Measurements from ENCODE around the gene CEBPB. TPM values are rescaled to one million over a fixed set of nuclear protein-coding genes. Genes with fewer than 3 reads are reported as not detected.

Gene CEBPB
- total RNA-seq, 4 donors from 2014 or later = 105 to 195 (median 144) TPM

DNA sequence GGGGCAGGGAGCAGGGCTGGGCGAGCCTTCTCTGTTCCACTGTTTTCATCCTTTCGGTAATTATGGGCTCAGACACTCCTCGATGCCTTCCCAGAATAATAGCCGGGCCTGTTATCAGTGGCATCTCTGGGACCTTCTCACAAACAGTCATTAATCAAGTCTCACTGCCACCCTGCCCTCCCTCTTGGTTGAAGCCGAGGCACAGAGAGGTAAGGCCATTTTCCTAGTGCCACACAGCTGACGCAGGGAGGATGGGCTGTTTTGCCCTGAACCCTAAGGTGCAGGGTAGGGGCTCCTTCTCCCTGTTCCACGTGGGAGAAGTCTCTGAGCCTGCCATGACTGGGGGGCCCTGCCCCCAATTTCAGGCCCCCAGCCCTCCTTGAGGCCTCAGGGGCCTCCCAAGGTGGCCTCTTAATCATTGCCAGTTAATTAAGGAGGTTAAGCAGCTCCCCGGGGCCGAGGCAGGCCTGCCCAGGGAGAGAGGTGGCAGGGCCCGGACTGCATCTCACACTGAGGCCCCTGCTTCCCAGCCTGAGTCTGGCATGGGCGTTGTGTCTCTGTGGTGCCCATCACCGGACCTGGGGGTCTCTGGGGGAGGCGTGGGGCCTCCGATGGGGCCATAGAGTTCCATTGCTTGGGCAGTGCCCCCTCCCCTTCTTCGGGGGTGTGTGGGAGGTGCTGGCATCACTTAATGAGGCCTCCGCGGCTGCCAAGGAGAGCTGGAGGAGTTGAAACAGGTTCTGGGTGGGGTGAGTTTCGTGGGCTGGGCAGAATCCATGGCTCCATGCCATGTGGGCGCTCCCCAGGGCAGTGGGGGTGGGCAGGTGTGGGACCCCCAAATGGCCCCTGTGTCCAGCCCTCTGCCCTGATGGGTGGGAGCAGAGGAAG lies 42.9 kb downstream of the CEBPB start:
- intact Hi-C loops (cut with DNase I) = no loop called here
- DNase-seq (ENCODE audit: extremely low spot score) = no peak
- no peaks in the 10 kb centered on the region for H3K9me3 ChIP-seq
- no peak overlapping the region for H3K4me3 ChIP-seq
- no peaks in the 10 kb centered on the region for H3K36me3 ChIP-seq
- no peak for TF ChIP-seq EP300 (IDR thresholded peaks at IDR 0.05)
- TF ChIP-seq, protein P1, sequence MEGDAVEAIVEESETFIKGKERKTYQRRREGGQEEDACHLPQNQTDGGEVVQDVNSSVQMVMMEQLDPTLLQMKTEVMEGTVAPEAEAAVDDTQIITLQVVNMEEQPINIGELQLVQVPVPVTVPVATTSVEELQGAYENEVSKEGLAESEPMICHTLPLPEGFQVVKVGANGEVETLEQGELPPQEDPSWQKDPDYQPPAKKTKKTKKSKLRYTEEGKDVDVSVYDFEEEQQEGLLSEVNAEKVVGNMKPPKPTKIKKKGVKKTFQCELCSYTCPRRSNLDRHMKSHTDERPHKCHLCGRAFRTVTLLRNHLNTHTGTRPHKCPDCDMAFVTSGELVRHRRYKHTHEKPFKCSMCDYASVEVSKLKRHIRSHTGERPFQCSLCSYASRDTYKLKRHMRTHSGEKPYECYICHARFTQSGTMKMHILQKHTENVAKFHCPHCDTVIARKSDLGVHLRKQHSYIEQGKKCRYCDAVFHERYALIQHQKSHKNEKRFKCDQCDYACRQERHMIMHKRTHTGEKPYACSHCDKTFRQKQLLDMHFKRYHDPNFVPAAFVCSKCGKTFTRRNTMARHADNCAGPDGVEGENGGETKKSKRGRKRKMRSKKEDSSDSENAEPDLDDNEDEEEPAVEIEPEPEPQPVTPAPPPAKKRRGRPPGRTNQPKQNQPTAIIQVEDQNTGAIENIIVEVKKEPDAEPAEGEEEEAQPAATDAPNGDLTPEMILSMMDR (IDR thresholded peaks at IDR 0.05) = no peak
- no peak for TF ChIP-seq POLR2AphosphoS5 (IDR thresholded peaks at IDR 0.05)
- TF ChIP-seq POLR2A (IDR thresholded peaks at IDR 0.05; ENCODE audit: low read depth) = no peak
- no peak overlapping the region for H3K27ac ChIP-seq (replicated peaks in 1 of 4)
- WGBS = 77% methylated on average over 16 of the region's 19 CpGs
- H3K27me3 ChIP-seq = no peaks in the 10 kb centered on the region
- no peaks in the 10 kb centered on the region for H3K4me1 ChIP-seq

GRCh38 chr20:50234288-50234687 lies 43.7 kb downstream of the CEBPB start:
- intact Hi-C loops (cut with DNase I) = no loop called here
- Histone ChIP-seq H3K27ac (replicated peaks in 1 of 4) (no peak overlapping the region), H3K9me3 (no peaks in the 10 kb centered on the region), H3K27me3 (no peaks in the 10 kb centered on the region), H3K36me3 (no peaks in the 10 kb centered on the region), H3K4me3 (no peak overlapping the region), H3K4me1 (no peaks in the 10 kb centered on the region)
- DNase-seq (ENCODE audit: extremely low spot score) = no peak
- TF ChIP-seq POLR2A (IDR thresholded peaks at IDR 0.05; ENCODE audit: low read depth) (no peak), POLR2AphosphoS5 (IDR thresholded peaks at IDR 0.05) (no peak), EP300 (IDR thresholded peaks at IDR 0.05) (no peak)
- TF ChIP-seq, protein P1 (IDR thresholded peaks at IDR 0.05) = no peak
- WGBS = 93% methylated on average over 8 of the region's 12 CpGs

DNA sequence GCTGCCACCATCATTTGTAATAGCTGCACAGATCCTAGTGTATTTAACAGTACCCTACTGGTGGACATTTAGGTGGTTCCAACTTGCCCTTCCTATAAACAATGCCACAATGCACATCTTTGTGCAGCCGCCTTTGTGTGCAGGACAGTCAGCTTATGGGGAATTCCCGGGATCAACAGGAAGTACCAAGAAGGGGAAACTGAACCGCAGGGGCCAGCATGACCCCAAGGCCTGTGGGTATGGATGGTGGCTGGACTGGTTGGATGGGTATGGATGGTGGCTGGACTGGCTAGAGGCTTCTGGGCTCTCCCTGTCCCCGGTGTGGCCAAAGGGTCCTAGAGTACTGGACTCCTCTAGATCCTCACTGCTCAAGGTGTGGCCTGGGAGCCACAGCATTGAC lies 46.7 kb downstream of the CEBPB start:
- Histone ChIP-seq H3K27ac (replicated peaks in 1 of 4) (no peak overlapping the region), H3K27me3 (no peaks in the 10 kb centered on the region), H3K4me1 (no peaks in the 10 kb centered on the region), H3K9me3 (no peaks in the 10 kb centered on the region), H3K4me3 (no peak overlapping the region), H3K36me3 (no peaks in the 10 kb centered on the region)
- DNase-seq (ENCODE audit: extremely low spot score) = no peak
- intact Hi-C loops (cut with DNase I) = no loop called here
- TF ChIP-seq, protein P1 (IDR thresholded peaks at IDR 0.05) = no peak
- TF ChIP-seq EP300 (IDR thresholded peaks at IDR 0.05) (no peak), POLR2AphosphoS5 (IDR thresholded peaks at IDR 0.05) (no peak), POLR2A (IDR thresholded peaks at IDR 0.05; ENCODE audit: low read depth) (no peak)
- WGBS = 62% methylated on average over 3 of the region's 4 CpGs

DNA sequence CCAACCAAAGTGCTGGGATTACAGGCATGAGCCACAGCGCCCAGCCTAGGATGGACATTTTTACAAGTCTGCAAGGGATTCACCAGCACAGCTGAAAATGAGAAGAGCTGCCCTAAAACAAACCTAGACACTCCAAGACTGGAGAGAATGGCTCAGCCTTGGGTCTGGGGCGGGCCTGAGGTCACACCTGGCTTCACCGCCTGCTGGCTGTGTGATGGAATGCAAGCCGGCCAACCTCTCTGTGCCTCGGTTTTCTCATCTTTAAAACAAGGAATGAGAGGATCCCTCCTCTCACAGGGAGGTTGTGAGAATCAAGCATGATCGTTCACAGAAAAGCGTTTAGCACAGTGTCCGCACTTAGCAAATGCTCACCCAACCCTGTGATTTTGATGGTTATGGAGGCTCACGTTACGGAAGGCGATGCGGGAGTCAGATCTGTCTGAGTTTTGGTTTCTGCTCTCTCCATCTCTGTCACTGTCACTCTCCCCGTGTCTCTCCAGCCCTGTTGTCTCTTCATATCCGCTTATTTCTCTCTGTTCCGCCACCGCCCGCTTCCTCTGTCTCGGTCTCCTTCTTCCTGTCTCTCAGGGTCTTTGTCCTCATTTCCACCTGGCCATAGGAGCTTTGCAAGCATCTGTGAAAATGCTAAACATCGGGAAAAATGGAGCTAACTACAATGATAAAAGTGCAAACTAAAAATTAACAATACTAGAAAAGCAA lies 47.6 kb downstream of the CEBPB start:
- no peaks in the 10 kb centered on the region for H3K4me1 ChIP-seq
- intact Hi-C loops (cut with DNase I) = no loop called here
- peaks cover 0 to 5% (median 0%) of the 10 kb centered on the region in 4 donors for H3K27me3 ChIP-seq
- no peaks in the 10 kb centered on the region for H3K9me3 ChIP-seq
- DNase-seq (ENCODE audit: extremely low spot score) = no peak
- H3K4me3 ChIP-seq = no peak overlapping the region
- no peak overlapping the region for H3K27ac ChIP-seq (replicated peaks in 1 of 4)
- H3K36me3 ChIP-seq = no peaks in the 10 kb centered on the region
- TF ChIP-seq POLR2A (IDR thresholded peaks at IDR 0.05; ENCODE audit: low read depth) = no peak
- TF ChIP-seq EP300 (IDR thresholded peaks at IDR 0.05) = no peak
- 82% methylated on average over 19 of the region's 19 CpGs for WGBS

- H3K4me1 ChIP-seq = no peaks in the 10 kb centered on the region
- peaks cover 0 to 8% (median 0%) of the 10 kb centered on the region in 4 donors for H3K27me3 ChIP-seq
- H3K9me3 ChIP-seq = no peaks in the 10 kb centered on the region
- no peak for DNase-seq (ENCODE audit: extremely low spot score)
- TF ChIP-seq EP300 (IDR thresholded peaks at IDR 0.05) (no peak), POLR2A (IDR thresholded peaks at IDR 0.05; ENCODE audit: low read depth) (no peak), POLR2AphosphoS5 (IDR thresholded peaks at IDR 0.05) (no peak)
- TF ChIP-seq, protein P1 (IDR thresholded peaks at IDR 0.05) = no peak
- no peak overlapping the region for H3K27ac ChIP-seq (replicated peaks in 1 of 4)
- WGBS = 90% methylated on average over 9 of the region's 9 CpGs
- H3K36me3 ChIP-seq = no peaks in the 10 kb centered on the region
- intact Hi-C loops (cut with DNase I) = no loop called here
- no peak overlapping the region for H3K4me3 ChIP-seq
Observed at GRCh38 chr20:50240092-50240491, 49.5 kb downstream of the CEBPB start.

Measured in esophagus muscularis mucosa (tissue), 4 donors.